HepG2 (cell line): ENCODE data around the gene ETFB. TPM values are rescaled to one million over a fixed set of nuclear protein-coding genes. Genes with fewer than 3 reads are reported as not detected.

Experiments
- ARID5B ChIP-seq: IDR thresholded peaks from 2 replicates; pipeline ENCODE4 v1.4.0; 2020; ENCODE audit warnings: mild to moderate bottlenecking, missing genetic modification reagents
- HIC2 ChIP-seq: sonication (generic); formaldehyde crosslinking; IDR thresholded peaks from 2 replicates; pipeline ENCODE4 v1.9.0; 2022; ENCODE audit warnings: low read depth, missing genetic modification reagents
- HINFP ChIP-seq: sonication (generic); formaldehyde crosslinking; IDR thresholded peaks from 2 replicates; pipeline ENCODE4 v1.4.0; 2020; ENCODE audit warnings: low read depth, mild to moderate bottlenecking, missing genetic modification reagents
- SMARCE1 ChIP-seq: fragments of 450-650 bp; IDR thresholded peaks from 2 replicates; pipeline ENCODE4 v1.6.1; 2017; ENCODE audit warnings: borderline replicate concordance
- SNAPC4 ChIP-seq: sonication (generic); formaldehyde crosslinking; IDR thresholded peaks from 2 replicates; pipeline ENCODE4 v1.4.0; 2020; ENCODE audit warnings: mild to moderate bottlenecking, missing genetic modification reagents
- TBX2 ChIP-seq: sonication (generic); formaldehyde crosslinking; IDR thresholded peaks from 2 replicates; pipeline ENCODE4 v1.5.0; 2020; ENCODE audit warnings: missing genetic modification reagents, mild to moderate bottlenecking, borderline replicate concordance
- ZBTB4 ChIP-seq: sonication (generic); formaldehyde crosslinking; IDR thresholded peaks from 2 replicates; pipeline ENCODE4 v1.4.0; 2020; ENCODE audit warnings: missing genetic modification reagents, mild to moderate bottlenecking, borderline replicate concordance
- ZNF501 ChIP-seq: sonication (generic); formaldehyde crosslinking; IDR thresholded peaks from 2 replicates; pipeline ENCODE4 v1.5.1; 2020; ENCODE audit warnings: mild to moderate bottlenecking, moderate library complexity, missing genetic modification reagents
- ZNF672 ChIP-seq: sonication (generic); formaldehyde crosslinking; IDR thresholded peaks from 2 replicates; pipeline ENCODE4 v1.8.1; 2022; ENCODE audit warnings: missing genetic modification reagents
- polyA plus RNA-seq, 8 experiments: library from polyadenylated mRNA; depleted of rRNA in 3 of 8; stranded (reverse) in 7 of 8; unstranded in 1 of 8; fragments of >200 nt; fragmentation: Illumina TruSeq in 4 of 8; extraction: Trizol in 4 of 8; gene quantifications; 2 replicates each; pipeline versions ENCODE4 v1.2.1 to v1.2.3, GENCODE V29; 2011 to 2016; ENCODE audit warnings: low read depth in 4 of 8, missing spikeins in 1 of 8, mixed read lengths in 1 of 8; ENCODE audit not compliant: insufficient read depth in 1 of 8
- total RNA-seq, 5 experiments: library from RNA; depleted of rRNA; stranded (reverse); fragments of >200 nt; fragmentation: Illumina TruSeq; extraction: Trizol; gene quantifications; 2 replicates each; pipeline ENCODE4 v1.2.3, GENCODE V29; 2016; ENCODE audit warnings: low read depth in 1 of 5
- TF ChIP-seq, protein P1 (sequence below): sonication (generic); formaldehyde crosslinking; IDR thresholded peaks from 2 replicates; pipeline ENCODE4 v1.5.0; 2020; ENCODE audit warnings: missing genetic modification reagents

ETFB gene
- total and polyA plus RNA-seq, 2 of the 13 experiments (the other 11 are each of a cell fraction or from before 2014, with no cell fraction given): 678 to 1,314 TPM

GRCh38 chr19:51354103-51354741 is 12.0 kb downstream of the ETFB start (continued):
- TF ChIP-seq ZNF501 (CRISPR knock-in tag): no peak; the same call in 1 of the 2 replicates
- TF ChIP-seq ZBTB4 (CRISPR knock-in tag): no peak
- TF ChIP-seq SMARCE1: no peak
- no peak for TF ChIP-seq SNAPC4
- no peak; the same call in 1 of the 2 replicates for TF ChIP-seq ARID5B (CRISPR knock-in tag)
- TF ChIP-seq HINFP: peak; percentile 47; the same call in 1 of the 2 replicates
- TF ChIP-seq, protein P1, sequence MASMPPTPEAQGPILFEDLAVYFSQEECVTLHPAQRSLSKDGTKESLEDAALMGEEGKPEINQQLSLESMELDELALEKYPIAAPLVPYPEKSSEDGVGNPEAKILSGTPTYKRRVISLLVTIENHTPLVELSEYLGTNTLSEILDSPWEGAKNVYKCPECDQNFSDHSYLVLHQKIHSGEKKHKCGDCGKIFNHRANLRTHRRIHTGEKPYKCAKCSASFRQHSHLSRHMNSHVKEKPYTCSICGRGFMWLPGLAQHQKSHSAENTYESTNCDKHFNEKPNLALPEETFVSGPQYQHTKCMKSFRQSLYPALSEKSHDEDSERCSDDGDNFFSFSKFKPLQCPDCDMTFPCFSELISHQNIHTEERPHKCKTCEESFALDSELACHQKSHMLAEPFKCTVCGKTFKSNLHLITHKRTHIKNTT (CRISPR knock-in tag): no peak
- TF ChIP-seq TBX2 (CRISPR knock-in tag): no peak
- TF ChIP-seq ZNF672 (CRISPR knock-in tag): no peak
- 0 out of 2 replicates have a peak, but pooled peaks have one; percentile 31 for TF ChIP-seq HIC2 (CRISPR knock-in tag)
